SK-N-SH (cell line): ENCODE measurements around the gene CADM2. TPM values are rescaled to one million over a fixed set of nuclear protein-coding genes. Genes with fewer than 3 reads are reported as not detected.

ENCODE experiments used
- CTCF ChIA-PET: fragments of 300-600, 350-600 bp; formaldehyde crosslinking; extraction: SDS; loops from one replicate; lab custom pipeline; 2021; lab: Yijun Ruan, JAX
- POLR2A ChIA-PET: fragments of 350-600 bp; sonication (Branson Sonifier 250); formaldehyde crosslinking; extraction: SDS; loops from one replicate; lab custom pipeline; 2020; ENCODE audit warnings: antibody characterized with exemption, inconsistent platforms; lab: Yijun Ruan, JAX
- DNase-seq: peaks from one replicate; pipeline ENCODE4 v3.0.0; 2012
- H2AFZ ChIP-seq: fragments of 200-600 bp; sonication (generic); 2 replicates; pipeline ENCODE4 v1.8.1; 2016; ENCODE audit warnings: antibody characterized with exemption, mild to moderate bottlenecking, low read depth
- H3F3A ChIP-seq: fragments of 200-600 bp; sonication (generic); replicated peaks from 2 replicates; pipeline ENCODE3; 2016; ENCODE audit warnings: antibody characterized with exemption, mild to moderate bottlenecking; ENCODE audit not compliant: insufficient read depth
- H3K27ac ChIP-seq, 2 experiments: fragments of 200-500 bp in 1 of 2; fragments of 200-600 bp in 1 of 2; sonication (Bioruptor generic) in 1 of 2; sonication (generic), shearing (Covaris generic) in 1 of 2; 2 replicates each; pipeline versions ENCODE4 v1.5.1 to v1.6.1; 2014 to 2016; ENCODE audit warnings: low read depth in 2 of 2, inconsistent platforms in 1 of 2, low read length in 1 of 2, mild to moderate bottlenecking in 1 of 2, mixed read lengths in 1 of 2
- H3K27me3 ChIP-seq: fragments of 200-600 bp; sonication (generic), shearing (Covaris generic); 2 replicates; pipeline ENCODE4 v1.6.1; 2016; ENCODE audit warnings: mixed run types; ENCODE audit not compliant: insufficient read depth
- H3K36me3 ChIP-seq, 2 experiments: fragments of 200-500 bp in 1 of 2; fragments of 200-600 bp in 1 of 2; sonication (Bioruptor generic) in 1 of 2; sonication (generic) in 1 of 2; replicated peaks in 1 of 2; 2 replicates each; pipeline versions ENCODE3 to v1.5.1; 2014 to 2016; ENCODE audit warnings: low read length in 1 of 2, mild to moderate bottlenecking in 1 of 2; ENCODE audit not compliant: insufficient read depth in 2 of 2, control insufficient read depth in 1 of 2
- H3K4me1 ChIP-seq, 2 experiments: fragments of 200-500 bp in 1 of 2; fragments of 200-600 bp in 1 of 2; sonication (Bioruptor generic) in 1 of 2; sonication (generic), shearing (Covaris generic) in 1 of 2; 2 replicates each; pipeline versions ENCODE4 v1.5.1 to v1.6.1; 2014 to 2016; ENCODE audit warnings: low read depth in 1 of 2, low read length in 1 of 2, mixed run types in 1 of 2; ENCODE audit not compliant: insufficient read depth in 2 of 2, control insufficient read depth in 1 of 2
- H3K4me2 ChIP-seq: fragments of 200-600 bp; sonication (generic), shearing (Covaris generic); 2 replicates; pipeline ENCODE4 v1.6.1; 2017; ENCODE audit warnings: mixed run types
- H3K4me3 ChIP-seq, 2 experiments: fragments of 200-500 bp in 1 of 2; fragments of 200-600 bp in 1 of 2; sonication (Bioruptor generic) in 1 of 2; sonication (generic), shearing (Covaris generic) in 1 of 2; 2 replicates each; pipeline versions ENCODE4 v1.5.1 to v1.8.1; 2014 to 2016; ENCODE audit warnings: low read depth in 2 of 2, inconsistent platforms in 1 of 2, low read length in 1 of 2, mild to moderate bottlenecking in 1 of 2, mixed read lengths in 1 of 2, moderate library complexity in 1 of 2
- H3K79me2 ChIP-seq: fragments of 200-600 bp; sonication (generic); 2 replicates; pipeline ENCODE4 v1.8.1; 2017; ENCODE audit warnings: mild to moderate bottlenecking; ENCODE audit not compliant: insufficient read depth
- H3K9ac ChIP-seq: fragments of 200-600 bp; sonication (generic); 2 replicates; pipeline ENCODE4 v1.6.1; 2017; ENCODE audit warnings: mixed run types
- H3K9me2 ChIP-seq: fragments of 200-600 bp; sonication (generic); 2 replicates; pipeline ENCODE4 v1.6.1; 2017; ENCODE audit warnings: mixed run types
- H3K9me3 ChIP-seq: fragments of 200-600 bp; sonication (generic); 2 replicates; pipeline ENCODE4 v1.6.1; 2017; ENCODE audit warnings: mixed run types, mild to moderate bottlenecking, moderate library complexity
- H4K20me1 ChIP-seq: fragments of 200-600 bp; sonication (generic); 2 replicates; pipeline ENCODE4 v1.6.1; 2017; ENCODE audit warnings: mild to moderate bottlenecking, mixed run types; ENCODE audit not compliant: insufficient read depth
- ELF1 ChIP-seq: IDR thresholded peaks from 2 replicates; pipeline ENCODE4 v1.4.0; 2012
- EP300 ChIP-seq, 2 experiments: IDR thresholded peaks; 2 replicates each; pipeline versions ENCODE4 v1.4.0 to v1.6.1; 2012; ENCODE audit warnings: borderline replicate concordance in 1 of 2, low read depth in 1 of 2, low read length in 1 of 2
- EZH2phosphoT487 ChIP-seq: fragments of 200-600 bp; sonication (generic); IDR thresholded peaks from 2 replicates; pipeline ENCODE4 v1.6.1; 2017; ENCODE audit warnings: low read depth, mixed run types, mild to moderate bottlenecking, antibody characterized with exemption, moderate library complexity, borderline replicate concordance
- FOXJ3 ChIP-seq: sonication (generic); formaldehyde crosslinking; IDR thresholded peaks from 2 replicates; pipeline ENCODE4 v1.5.1; 2020; ENCODE audit warnings: mild to moderate bottlenecking, missing genetic modification reagents
- FOXM1 ChIP-seq: IDR thresholded peaks from 2 replicates; pipeline ENCODE4 v1.4.0; 2012; ENCODE audit warnings: low read depth, mild to moderate bottlenecking
- GATA2 ChIP-seq: sonication (generic); formaldehyde crosslinking; IDR thresholded peaks from 2 replicates; pipeline ENCODE4 v1.5.0; 2020; ENCODE audit warnings: mild to moderate bottlenecking, missing genetic modification reagents
- IRF3 ChIP-seq: fragments of 150-350 bp; IDR thresholded peaks from 2 replicates; pipeline ENCODE4 v1.6.1; 2016; ENCODE audit warnings: mild to moderate bottlenecking, low read depth, low read length
- NFIC ChIP-seq: IDR thresholded peaks from 2 replicates; pipeline ENCODE4 v1.4.0; 2012; ENCODE audit warnings: borderline replicate concordance
- PBX3 ChIP-seq: IDR thresholded peaks from 2 replicates; pipeline ENCODE4; 2012
- POLR2AphosphoS5 ChIP-seq: IDR thresholded peaks from 2 replicates; pipeline ENCODE4 v1.6.1; 2012; ENCODE audit warnings: low read depth, low read length
- RAD21 ChIP-seq: IDR thresholded peaks from 2 replicates; pipeline ENCODE4 v1.6.1; 2012; ENCODE audit warnings: mild to moderate bottlenecking, low read length
- RCOR1 ChIP-seq: fragments of 150-350 bp; IDR thresholded peaks from 2 replicates; pipeline ENCODE4 v1.6.1; 2017; ENCODE audit warnings: antibody characterized with exemption, low read length
- RXRA ChIP-seq: IDR thresholded peaks from 2 replicates; pipeline ENCODE4 v1.4.0; 2012; ENCODE audit warnings: low read depth, mild to moderate bottlenecking, borderline replicate concordance
- SIN3A ChIP-seq: IDR thresholded peaks from 2 replicates; pipeline ENCODE4 v1.6.1; 2012; ENCODE audit warnings: low read depth, mild to moderate bottlenecking, low read length, moderate library complexity, borderline replicate concordance
- SMC3 ChIP-seq: IDR thresholded peaks from 2 replicates; pipeline ENCODE4 v1.6.1; 2012; ENCODE audit warnings: low read depth, low read length, improper control_type of control experiment
- TAF1 ChIP-seq: IDR thresholded peaks from 2 replicates; pipeline ENCODE4 v1.6.1; 2012; ENCODE audit warnings: low read depth, mild to moderate bottlenecking, low read length, moderate library complexity, borderline replicate concordance
- TEAD4 ChIP-seq: IDR thresholded peaks from 2 replicates; pipeline ENCODE4 v1.4.0; 2012; ENCODE audit warnings: mild to moderate bottlenecking, borderline replicate concordance; ENCODE audit not compliant: insufficient read depth
- YY1 ChIP-seq: IDR thresholded peaks from 2 replicates; pipeline ENCODE4 v1.4.0; 2012; ENCODE audit warnings: low read depth, mild to moderate bottlenecking
- ZBTB33 ChIP-seq: IDR thresholded peaks from 2 replicates; pipeline ENCODE4 v1.4.0; 2012; ENCODE audit warnings: low read depth, borderline replicate concordance
- WGBS: methylation state at CpG from one replicate; pipeline ENCODE4 v1.1.6; 2017; ENCODE audit warnings: low lambda C conversion rate; 5-methylcytosine and 5-hydroxymethylcytosine counted together
- polyA plus RNA-seq, 3 experiments: library from polyadenylated mRNA; depleted of rRNA; stranded (reverse); fragments of >200 nt; gene quantifications; 2 replicates each; pipeline ENCODE4 v1.2.3, GENCODE V29; 2012

The CADM2 gene
- polyA plus RNA-seq, 1 of the 3 experiments (the other 2 are of a cell fraction), result 0.46 TPM

- Histone ChIP-seq H3K9ac (no peak overlapping the region), H4K20me1 (no peaks in the 10 kb centered on the region), H3K4me2 (no peak overlapping the region), H3K79me2 (no peaks in the 10 kb centered on the region), H3K9me2 (no peaks in the 10 kb centered on the region), H3K27me3 (no peaks in the 10 kb centered on the region), H2AFZ (no peak overlapping the region), H3K36me3 (no peaks in the 10 kb centered on the region), H3K4me3 (no peak overlapping the region), H3F3A (no peaks in the 10 kb centered on the region), H3K9me3 (no peaks in the 10 kb centered on the region), H3K4me1 (no peaks in the 10 kb centered on the region), H3K27ac (no peak overlapping the region)
- DNase-seq, result no peak
- CTCF ChIA-PET, result no interaction called here
- WGBS, result 2% methylated on average over 1 of the region's 1 CpG
- TF ChIP-seq RXRA (no peak), ZBTB33 (no peak), ELF1 (no peak), GATA2 (CRISPR knock-in tag) (no peak), RCOR1 (no peak), SIN3A (no peak), TAF1 (no peak), YY1 (no peak)
- POLR2A ChIA-PET, result no interaction called here
These were observed 93.0 kb downstream of the CADM2 start for GRCh38 chr3:85051786-85052185.

GRCh38 chr3:85053626-85054025 lies 94.8 kb downstream of the CADM2 start:
- Histone ChIP-seq H3K4me1 (no peaks in the 10 kb centered on the region), H3K4me3 (no peak overlapping the region), H2AFZ (no peak overlapping the region), H3K27me3 (no peaks in the 10 kb centered on the region), H3K36me3 (no peaks in the 10 kb centered on the region), H4K20me1 (no peaks in the 10 kb centered on the region), H3K9me2 (no peaks in the 10 kb centered on the region), H3F3A (no peaks in the 10 kb centered on the region), H3K79me2 (no peaks in the 10 kb centered on the region), H3K4me2 (no peak overlapping the region), H3K9me3 (no peaks in the 10 kb centered on the region), H3K27ac (no peak overlapping the region), H3K9ac (no peak overlapping the region)
- no peak for DNase-seq
- 41% methylated on average over 1 of the region's 1 CpG for WGBS
- TF ChIP-seq NFIC (no peak), PBX3 (no peak), TEAD4 (no peak), EZH2phosphoT487 (no peak), EP300 (IDR thresholded peaks at IDR 0.05; ENCODE audit: borderline replicate concordance in 1 of 2, low read depth in 1 of 2, low read length in 1 of 2) (no peak), YY1 (no peak), FOXM1 (no peak), SMC3 (no peak), FOXJ3 (CRISPR knock-in tag) (no peak), SIN3A (no peak), POLR2AphosphoS5 (no peak), IRF3 (no peak), RAD21 (no peak), TAF1 (no peak)
- POLR2A ChIA-PET, result no interaction called here
- CTCF ChIA-PET, result no interaction called here
